Aorta (tissue), 5 donors: ENCODE measurements around the gene LRP10. TPM values are rescaled to one million over a fixed set of nuclear protein-coding genes. Genes with fewer than 3 reads are reported as not detected.

Experiments used
- ATAC-seq: fragments of 200-7000 bp; cut with Tn5 transposase; one replicate; pipeline ENCODE4 v1.9.1; 2022; ENCODE audit warnings: moderate library complexity; ENCODE audit not compliant: low FRiP score
- DNase-seq, 2 donors: peaks; one replicate each; pipeline ENCODE4 v3.0.0-alpha.2; 2020
- H3K27ac ChIP-seq, 2 donors: one replicate each; pipeline ENCODE4 v1.5.1; 2013; ENCODE audit warnings: low read length in 2 of 2, mild to moderate bottlenecking in 2 of 2, moderate library complexity in 2 of 2, control low read depth in 1 of 2, inconsistent platforms in 1 of 2, low read depth in 1 of 2
- H3K27me3 ChIP-seq, 2 donors: one replicate each; pipeline ENCODE4 v1.6.1; 2013; ENCODE audit warnings: control low read depth in 1 of 2, low read length in 1 of 2, mild to moderate bottlenecking in 1 of 2, moderate library complexity in 1 of 2; ENCODE audit not compliant: insufficient read depth in 2 of 2, control insufficient read depth in 1 of 2
- H3K36me3 ChIP-seq, 2 donors: one replicate each; pipeline ENCODE4 v1.6.1; 2013; ENCODE audit warnings: control low read depth in 1 of 2, low read length in 1 of 2, mild to moderate bottlenecking in 1 of 2; ENCODE audit not compliant: insufficient read depth in 2 of 2, control insufficient read depth in 1 of 2
- H3K4me1 ChIP-seq, 2 donors: one replicate each; pipeline ENCODE4 v1.6.1; 2013; ENCODE audit warnings: low read length in 2 of 2, control low read depth in 1 of 2, mild to moderate bottlenecking in 1 of 2, moderate library complexity in 1 of 2; ENCODE audit not compliant: insufficient read depth in 2 of 2, control insufficient read depth in 1 of 2
- H3K4me3 ChIP-seq, 2 donors: one replicate each; pipeline ENCODE4 v1.5.1; 2013; ENCODE audit warnings: low read length in 2 of 2, control low read depth in 1 of 2, mild to moderate bottlenecking in 1 of 2
- H3K9me3 ChIP-seq: one replicate; pipeline ENCODE4 v1.6.1; 2013; ENCODE audit warnings: mild to moderate bottlenecking, low read length; ENCODE audit not compliant: control insufficient read depth
- WGBS, 2 donors: extraction: QIAGEN DNeasy Blood & Tissue Kit; methylation state at CpG; one replicate each; pipeline ENCODE4 v1.1.7; 2013; 5-methylcytosine and 5-hydroxymethylcytosine counted together
- intact Hi-C, 2 donors: fragments of 100-400 bp; cut with DNase I; formaldehyde crosslinking; loops; one replicate each; pipeline versions ENCODE4 v1.14.2 to v1.15.0; 2022
- polyA plus RNA-seq, 2 donors: library from polyadenylated mRNA; stranded (reverse); fragments of 200-250 nt; gene quantifications; one replicate each; pipeline ENCODE4 v1.2.3, GENCODE V29; 2013
- total RNA-seq, 2 donors: library from RNA; stranded (reverse); fragmentation: NEBNext Ultra II Directional; extraction: Animal tissue kit (Norgen Biotek cat#: 25700); gene quantifications; one replicate each; pipeline ENCODE4 v1.2.1, GENCODE V29; 2021
- donor health status: healthy with polysubstance abuse.
- donor health status: Bipolar disorder and iron deficiency.
- donor health status: DM: no; HTN: no; CAD: no.
- donor health status: DM: no; HTN: no; CAD: no.
- donor health status: DM: yes; HTN: yes; CAD: no.

The LRP10 gene
- total and polyA plus RNA-seq, 4 donors: 53.0 to 187 (median 147) TPM

- peaks cover 0 to 17% of the 10 kb centered on the region in 2 donors for H3K36me3 ChIP-seq
- no peaks in the 10 kb centered on the region for H3K9me3 ChIP-seq
- H3K4me1 ChIP-seq: no peaks in the 10 kb centered on the region
- no peak overlapping the region for H3K4me3 ChIP-seq
- 85 to 87% methylated on average over 8 of the region's 8 CpGs for WGBS, 2 donors
- intact Hi-C loops: no loop called here
- no peaks in the 10 kb centered on the region for H3K27me3 ChIP-seq
- DNase-seq (peak in 1 of 2 donors; percentile 33), ATAC-seq (no peak)
- H3K27ac ChIP-seq: no peak overlapping the region
Measured at GRCh38 chr14:22841769-22842168, 29.8 kb upstream of the LRP10 start.

- peak in 1 of 2 donors; percentile 65 for DNase-seq
- no peak overlapping the region for H3K4me3 ChIP-seq
- H3K36me3 ChIP-seq: peaks cover 0 to 17% of the 10 kb centered on the region in 2 donors
- no peak overlapping the region for H3K27ac ChIP-seq
- no peak for ATAC-seq
- no peaks in the 10 kb centered on the region for H3K9me3 ChIP-seq
- no peaks in the 10 kb centered on the region for H3K27me3 ChIP-seq
- H3K4me1 ChIP-seq: no peaks in the 10 kb centered on the region
- WGBS, 2 donors: 77 to 82% methylated on average over 28 of the region's 28 CpGs
- intact Hi-C loops: no loop called here
Measured at GRCh38 chr14:22842211-22843122, 29.1 kb upstream of the LRP10 start.

GRCh38 chr14:22843123-22843925 lies 28.2 kb upstream of the LRP10 start:
- DNase-seq: peak in 1 of 2 donors; percentile 46
- ATAC-seq: no peak
- no peaks in the 10 kb centered on the region for H3K9me3 ChIP-seq
- H3K27ac ChIP-seq: no peak overlapping the region
- peaks cover 0 to 17% of the 10 kb centered on the region in 2 donors for H3K36me3 ChIP-seq
- 81 to 84% methylated on average over 21 of the region's 21 CpGs for WGBS, 2 donors
- H3K4me3 ChIP-seq: no peak overlapping the region
- H3K27me3 ChIP-seq: no peaks in the 10 kb centered on the region
- H3K4me1 ChIP-seq: no peaks in the 10 kb centered on the region
- intact Hi-C loops: no loop called here

- no peaks in the 10 kb centered on the region for H3K9me3 ChIP-seq
- no peak overlapping the region for H3K4me3 ChIP-seq
- H3K36me3 ChIP-seq: peaks cover 0 to 17% of the 10 kb centered on the region in 2 donors
- H3K27ac ChIP-seq: no peak overlapping the region
- ATAC-seq (no peak), DNase-seq (peak in 1 of 2 donors; percentile 62)
- H3K4me1 ChIP-seq: no peaks in the 10 kb centered on the region
- no peaks in the 10 kb centered on the region for H3K27me3 ChIP-seq
- intact Hi-C loops: no loop called here
- WGBS, 2 donors: 79 to 83% methylated on average over 22 of the region's 22 CpGs
Measured at GRCh38 chr14:22844221-22845102, 27.1 kb upstream of the LRP10 start.

GRCh38 chr14:22845103-22845394 lies 26.5 kb upstream of the LRP10 start:
- 82 to 90% methylated on average over 9 of the region's 9 CpGs for WGBS, 2 donors
- ATAC-seq (no peak), DNase-seq (peak in 1 of 2 donors; percentile 38)
- intact Hi-C loops: no loop called here
- Histone ChIP-seq H3K9me3 (no peaks in the 10 kb centered on the region), H3K27me3 (no peaks in the 10 kb centered on the region), H3K27ac (no peak overlapping the region), H3K4me1 (no peaks in the 10 kb centered on the region), H3K36me3 (peaks cover 0 to 17% of the 10 kb centered on the region in 2 donors), H3K4me3 (no peak overlapping the region)

- Histone ChIP-seq H3K4me1 (no peaks in the 10 kb centered on the region), H3K36me3 (peaks cover 0 to 17% of the 10 kb centered on the region in 2 donors)
- peak in 1 of 2 donors; percentile 77 for DNase-seq
Measured at GRCh38 chr14:22845821-22846625, 25.5 kb upstream of the LRP10 start.

GRCh38 chr14:22846811-22847307 lies 24.7 kb upstream of the LRP10 start:
- Histone ChIP-seq H3K4me3 (no peak overlapping the region), H3K9me3 (no peaks in the 10 kb centered on the region), H3K36me3 (peaks cover 0 to 17% of the 10 kb centered on the region in 2 donors), H3K27ac (peak overlapping the region; percentile 33 to 37), H3K27me3 (no peaks in the 10 kb centered on the region), H3K4me1 (no peaks in the 10 kb centered on the region)
- DNase-seq: peak in 1 of 2 donors; percentile 61
- ATAC-seq: no peak
- intact Hi-C loops: no loop called here
- 49 to 58% methylated on average over 10 to 11 of the region's 11 CpGs for WGBS, 2 donors

More at GRCh38 chr14:22845821-22846625, 25.5 kb upstream of the LRP10 start:
- intact Hi-C loops: no loop called here
- Histone ChIP-seq H3K4me3 (no peak overlapping the region), H3K9me3 (no peaks in the 10 kb centered on the region), H3K27me3 (no peaks in the 10 kb centered on the region), H3K27ac (peak overlapping the region in 1 of 2 donors; percentile 9)
- ATAC-seq: no peak
- 75 to 77% methylated on average over 26 of the region's 26 CpGs for WGBS, 2 donors
